Astrocyte (in vitro differentiated cells and primary cell): ENCODE data around the gene OR2Z1.

ENCODE experiments used
- EZH2 ChIP-seq: IDR thresholded peaks from 2 replicates; pipeline ENCODE4 v1.6.1; 2012; ENCODE audit warnings: mild to moderate bottlenecking, low read length, inconsistent platforms; ENCODE audit not compliant: insufficient read depth
- TF ChIP-seq, protein P1 (sequence below): IDR thresholded peaks from 2 replicates; pipeline ENCODE4 v1.5.1; 2011; ENCODE audit warnings: low read depth, mild to moderate bottlenecking, inconsistent platforms, low read length, moderate library complexity; ENCODE audit not compliant: insufficient read depth

DNA sequence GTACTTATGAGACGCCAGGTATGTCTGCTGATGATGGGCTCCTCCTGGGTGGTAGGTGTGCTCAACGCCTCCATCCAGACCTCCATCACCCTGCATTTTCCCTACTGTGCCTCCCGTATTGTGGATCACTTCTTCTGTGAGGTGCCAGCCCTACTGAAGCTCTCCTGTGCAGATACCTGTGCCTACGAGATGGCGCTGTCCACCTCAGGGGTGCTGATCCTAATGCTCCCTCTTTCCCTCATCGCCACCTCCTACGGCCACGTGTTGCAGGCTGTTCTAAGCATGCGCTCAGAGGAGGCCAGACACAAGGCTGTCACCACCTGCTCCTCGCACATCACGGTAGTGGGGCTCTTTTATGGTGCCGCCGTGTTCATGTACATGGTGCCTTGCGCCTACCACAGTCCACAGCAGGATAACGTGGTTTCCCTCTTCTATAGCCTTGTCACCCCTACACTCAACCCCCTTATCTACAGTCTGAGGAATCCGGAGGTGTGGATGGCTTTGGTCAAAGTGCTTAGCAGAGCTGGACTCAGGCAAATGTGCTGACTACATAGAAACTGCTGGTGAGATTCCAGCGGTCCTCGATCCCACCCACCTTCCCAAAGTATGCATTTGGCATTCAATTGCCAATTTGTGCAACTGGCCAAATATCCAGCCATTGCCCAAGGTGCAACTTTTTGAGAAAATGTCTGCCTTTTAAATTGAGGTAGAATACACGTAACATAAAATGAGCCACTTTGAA lies 10.2 kb downstream of the OR2Z1 start:
- TF ChIP-seq, protein P1, sequence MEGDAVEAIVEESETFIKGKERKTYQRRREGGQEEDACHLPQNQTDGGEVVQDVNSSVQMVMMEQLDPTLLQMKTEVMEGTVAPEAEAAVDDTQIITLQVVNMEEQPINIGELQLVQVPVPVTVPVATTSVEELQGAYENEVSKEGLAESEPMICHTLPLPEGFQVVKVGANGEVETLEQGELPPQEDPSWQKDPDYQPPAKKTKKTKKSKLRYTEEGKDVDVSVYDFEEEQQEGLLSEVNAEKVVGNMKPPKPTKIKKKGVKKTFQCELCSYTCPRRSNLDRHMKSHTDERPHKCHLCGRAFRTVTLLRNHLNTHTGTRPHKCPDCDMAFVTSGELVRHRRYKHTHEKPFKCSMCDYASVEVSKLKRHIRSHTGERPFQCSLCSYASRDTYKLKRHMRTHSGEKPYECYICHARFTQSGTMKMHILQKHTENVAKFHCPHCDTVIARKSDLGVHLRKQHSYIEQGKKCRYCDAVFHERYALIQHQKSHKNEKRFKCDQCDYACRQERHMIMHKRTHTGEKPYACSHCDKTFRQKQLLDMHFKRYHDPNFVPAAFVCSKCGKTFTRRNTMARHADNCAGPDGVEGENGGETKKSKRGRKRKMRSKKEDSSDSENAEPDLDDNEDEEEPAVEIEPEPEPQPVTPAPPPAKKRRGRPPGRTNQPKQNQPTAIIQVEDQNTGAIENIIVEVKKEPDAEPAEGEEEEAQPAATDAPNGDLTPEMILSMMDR: no peak
- TF ChIP-seq EZH2: no peak
